GM18507 (cell line): ENCODE measurements around the gene LAMB2.
A peak's percentile ranks its signal among the peaks of the same experiment; 100 is the strongest.

Experiments
- DNase-seq: peaks from one replicate; pipeline ENCODE4 v3.0.0; 2011; ENCODE audit warnings: low read depth; ENCODE audit not compliant: insufficient read length; ENCODE audit errors: extremely low spot score
- FAIRE-seq: peaks from 2 replicates; lab custom pipeline; 2011; peaks lifted over from hg19 to GRCh38; lab: Jason Lieb, UNC

The LAMB2 gene

DNA sequence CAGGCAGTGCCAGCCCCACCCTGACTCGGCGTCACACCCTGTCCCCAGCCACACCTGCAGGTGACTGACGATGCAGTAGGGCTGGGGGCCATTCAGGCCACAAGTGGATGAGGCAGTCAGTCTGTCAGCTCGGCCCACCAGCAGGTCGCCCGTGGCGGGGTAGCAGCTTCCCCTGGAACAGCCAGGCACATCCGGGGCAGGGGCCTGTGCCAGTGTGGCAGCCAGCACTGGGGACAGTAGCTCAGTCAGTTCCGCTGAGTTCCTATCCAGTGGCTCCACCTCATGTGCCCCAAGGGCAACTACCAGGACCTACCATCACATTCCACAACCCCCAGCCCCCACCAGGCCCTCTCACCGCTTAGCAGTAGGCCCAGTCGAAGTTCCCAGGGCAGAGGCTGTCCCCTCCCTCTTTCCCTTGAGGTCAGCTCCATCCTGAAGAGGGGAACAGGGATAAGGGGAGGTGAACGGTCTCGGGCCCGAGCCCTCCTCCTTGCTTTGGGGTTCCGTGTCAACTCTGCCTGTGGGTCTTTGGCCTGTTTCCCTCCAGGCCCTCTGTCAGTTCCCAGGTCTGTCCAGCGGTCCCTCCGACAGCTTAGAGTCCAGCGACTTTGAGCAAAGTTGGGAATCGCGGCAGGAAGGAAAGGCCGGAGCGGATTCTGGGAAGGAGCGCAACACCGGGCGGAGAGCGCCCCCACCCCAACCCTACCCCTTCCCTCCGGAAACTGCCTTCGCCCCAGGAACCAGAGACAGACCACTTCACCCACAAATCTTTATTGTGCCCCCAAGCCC is at the start of gene LAMB2:
Gene LAMB2, minus strand, starts transcription at position 614 of the 789 bp plus-strand sequence. Its CDS starts 183 bp downstream, at position 431.
- FAIRE-seq = no peak
- no peak for DNase-seq

DNA sequence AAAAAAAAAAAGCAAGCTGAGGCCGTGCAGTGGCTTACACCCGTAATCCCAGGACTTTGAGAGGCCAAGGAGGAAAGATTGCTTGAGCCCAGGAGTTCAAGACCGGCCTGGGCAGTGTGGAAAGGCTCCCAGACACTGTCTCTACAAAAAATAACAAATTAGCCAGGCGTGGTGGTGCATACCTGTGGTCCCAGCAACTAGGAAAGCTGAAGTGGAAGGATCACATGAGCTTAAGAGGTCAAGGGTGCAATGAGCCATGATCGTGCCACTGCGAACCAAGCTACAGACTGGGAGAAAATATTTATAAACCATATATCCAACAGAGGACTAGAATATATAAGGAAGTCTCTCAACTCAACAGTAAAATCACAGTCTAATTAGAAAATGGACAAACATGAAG is 48.5 kb upstream of the LAMB2 start:
- DNase-seq (no peak), FAIRE-seq (no peak)

DNA sequence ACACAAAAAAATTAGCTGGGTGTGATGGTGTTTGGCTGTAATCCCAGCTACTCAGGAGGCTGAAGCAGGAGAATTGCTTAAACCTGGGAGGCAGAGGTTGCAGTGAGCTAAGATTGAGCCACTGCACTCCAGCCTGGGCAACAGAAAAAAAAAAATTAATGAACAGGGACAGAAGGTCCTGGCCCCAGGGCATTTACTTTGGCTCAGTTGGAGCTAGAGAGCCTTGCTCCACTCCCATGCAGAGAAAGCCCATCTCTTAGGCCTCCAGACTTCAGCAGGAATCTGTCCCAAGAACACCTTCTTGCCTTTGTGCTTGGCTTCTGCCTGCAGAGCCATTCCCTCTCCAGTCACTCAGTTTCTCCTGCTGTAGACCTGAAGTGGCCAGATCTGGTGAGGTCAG is 47.3 kb upstream of the LAMB2 start:
- DNase-seq = no peak
- no peak for FAIRE-seq

- no peak for DNase-seq
- no peak for FAIRE-seq
Measured at GRCh38 chr3:49177073-49177472, 44.2 kb upstream of the LAMB2 start.

- FAIRE-seq (no peak), DNase-seq (no peak)
Measured at GRCh38 chr3:49175530-49175929, 42.7 kb upstream of the LAMB2 start.

- FAIRE-seq (no peak), DNase-seq (no peak)
Measured at GRCh38 chr3:49174397-49174985, 41.6 kb upstream of the LAMB2 start.

GRCh38 chr3:49173792-49174170 is 40.9 kb upstream of the LAMB2 start:
- FAIRE-seq (no peak), DNase-seq (no peak)

DNA sequence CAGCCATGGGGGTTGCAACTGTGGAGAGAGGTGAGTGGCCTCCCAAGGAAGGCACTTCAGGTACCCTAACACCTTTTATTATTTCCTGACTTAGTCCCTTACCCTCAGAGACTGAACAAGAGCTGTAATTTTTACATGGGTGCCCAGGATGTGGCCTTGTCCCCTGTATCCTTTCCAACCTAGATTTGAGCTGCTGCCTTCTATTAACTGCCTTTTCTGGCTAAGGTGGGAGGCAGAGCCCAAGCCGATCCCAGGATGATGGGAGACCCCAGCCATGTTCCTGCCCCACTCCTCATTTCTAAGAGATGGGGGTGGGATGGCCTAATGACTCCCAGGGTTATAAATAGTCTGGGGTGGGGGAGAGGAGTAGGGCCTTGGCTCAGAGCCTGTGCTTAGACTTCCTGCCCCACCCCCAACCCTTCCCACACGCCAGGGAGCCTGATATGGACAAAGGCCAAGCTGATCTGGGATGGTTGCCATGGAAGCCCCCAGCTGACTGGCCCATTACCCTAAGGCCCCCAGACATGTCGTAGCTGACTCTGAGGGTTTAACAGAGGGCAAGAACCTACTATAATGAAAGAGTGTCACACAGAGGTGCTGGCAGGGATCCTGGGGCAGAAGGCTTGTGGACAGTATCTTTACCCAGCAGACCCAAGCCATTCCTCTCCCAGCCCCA is 40.4 kb upstream of the LAMB2 start:
- no peak for DNase-seq
- no peak for FAIRE-seq

DNA sequence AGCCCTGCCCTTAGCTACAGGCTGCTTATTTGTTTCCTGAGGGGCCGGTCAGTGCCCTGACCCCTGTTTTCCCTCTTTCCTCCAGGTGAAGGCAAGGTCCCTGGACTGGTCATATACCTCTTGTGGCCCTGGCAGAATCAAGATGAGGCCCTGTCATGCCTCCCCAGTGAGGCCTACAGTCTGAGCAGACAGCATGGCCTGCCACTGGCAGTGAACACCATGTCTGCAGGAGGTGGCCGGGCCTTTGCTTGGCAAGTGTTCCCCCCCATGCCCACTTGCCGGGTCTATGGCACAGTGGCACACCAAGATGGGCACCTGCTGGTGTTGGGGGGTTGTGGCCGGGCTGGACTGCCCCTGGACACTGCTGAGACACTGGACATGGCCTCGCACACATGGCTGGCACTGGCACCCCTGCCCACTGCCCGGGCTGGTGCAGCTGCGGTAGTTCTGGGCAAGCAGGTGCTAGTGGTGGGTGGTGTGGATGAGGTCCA is 39.7 kb upstream of the LAMB2 start:
- FAIRE-seq (no peak), DNase-seq (no peak)

DNA sequence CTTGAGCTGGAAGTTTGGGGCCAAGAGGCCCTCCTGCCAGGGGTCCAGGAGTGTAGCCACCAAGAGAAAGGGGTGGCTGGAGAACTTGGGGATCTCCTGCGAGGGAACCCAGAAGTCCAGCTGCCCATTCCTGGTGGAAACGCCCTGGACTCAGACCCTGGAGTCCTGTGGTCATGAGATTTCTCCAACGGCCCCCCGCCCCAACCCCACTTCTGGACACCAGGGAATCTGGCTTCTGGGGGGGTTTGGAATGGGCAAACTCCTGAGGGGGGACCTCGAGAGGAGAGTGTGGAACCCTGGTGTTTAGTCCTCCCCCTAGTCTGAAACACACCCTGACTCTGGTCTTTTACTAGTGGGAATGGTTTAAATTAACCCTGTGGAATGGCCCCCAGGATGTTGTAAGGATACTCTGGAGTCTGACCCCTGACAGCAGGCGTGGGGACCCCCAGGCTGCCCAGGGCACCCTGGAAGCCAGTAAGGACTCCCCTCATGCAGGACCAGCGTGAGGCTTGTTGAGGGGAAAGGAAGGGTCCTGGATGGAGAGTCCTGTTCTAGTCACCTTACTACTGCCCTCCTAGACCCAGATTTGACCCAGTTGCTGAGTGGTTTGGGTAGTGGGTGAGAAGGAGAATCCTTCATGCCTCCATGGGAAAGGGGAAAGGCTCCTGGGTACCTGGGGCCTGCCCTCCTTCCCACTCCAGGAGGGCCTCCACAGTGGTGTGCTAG is 39.1 kb upstream of the LAMB2 start:
- DNase-seq (no peak), FAIRE-seq (no peak)

- peak; percentile 59 for FAIRE-seq
- peak; percentile 72 for DNase-seq
Measured at GRCh38 chr3:49171119-49171774, 38.4 kb upstream of the LAMB2 start, which contains the start of gene KLHDC8B. Gene KLHDC8B (plus strand): TSS chr3:49171598. CDS start chr3:49172770, 1,172 bp downstream.

- no peak for DNase-seq
- no peak for FAIRE-seq
Measured at GRCh38 chr3:49170744-49171118, 37.9 kb upstream of the LAMB2 start.

DNA sequence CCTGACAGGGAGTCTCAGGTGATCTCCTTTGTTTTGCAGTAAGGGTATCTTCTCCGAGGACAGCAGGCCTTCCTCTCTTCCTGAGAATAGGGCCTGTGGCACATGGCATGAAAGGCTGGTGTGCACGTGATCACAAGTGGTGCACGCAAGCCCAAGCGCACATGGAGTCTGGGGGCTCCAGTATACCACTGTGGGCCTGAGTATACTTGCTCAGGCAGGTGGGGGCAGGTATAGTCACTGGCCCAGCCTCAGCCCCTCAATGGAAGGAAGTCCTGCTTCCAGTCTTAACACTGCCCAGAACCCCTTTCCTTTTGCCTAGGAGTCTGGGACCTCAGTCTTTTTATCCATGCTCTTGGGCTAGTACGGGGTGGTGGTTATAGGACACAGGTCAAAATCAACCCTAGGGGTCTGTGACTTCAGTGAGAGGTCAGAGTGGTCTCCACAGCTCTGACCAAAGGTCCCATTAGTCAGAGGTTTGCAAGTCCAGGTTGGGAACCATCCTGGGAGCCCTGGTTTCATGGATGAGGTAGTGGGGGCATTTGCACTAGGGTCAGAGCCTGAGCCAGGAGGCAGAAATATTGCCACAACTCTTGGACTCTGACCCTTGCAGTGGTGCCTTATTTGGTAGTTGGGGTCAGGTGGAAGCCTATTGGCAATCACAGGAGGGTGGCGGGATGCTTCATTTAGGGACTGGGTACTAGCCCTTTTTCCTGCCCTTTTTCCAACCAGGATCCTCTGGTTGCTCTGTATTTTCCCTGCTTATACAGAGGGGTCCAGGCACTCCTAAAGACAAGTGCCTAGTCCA is 34.1 kb upstream of the LAMB2 start:
- no peak for DNase-seq
- no peak for FAIRE-seq

- FAIRE-seq (peak; percentile 93), DNase-seq (peak; percentile 90)
Measured at GRCh38 chr3:49165771-49166751, 33.2 kb upstream of the LAMB2 start, which contains the start of gene CCDC71. Gene CCDC71 (minus strand): TSS chr3:49166331. CDS start chr3:49164208, 2,123 bp downstream.

GRCh38 chr3:49164983-49165720 is 32.3 kb upstream of the LAMB2 start:
- FAIRE-seq (no peak), DNase-seq (no peak)

DNA sequence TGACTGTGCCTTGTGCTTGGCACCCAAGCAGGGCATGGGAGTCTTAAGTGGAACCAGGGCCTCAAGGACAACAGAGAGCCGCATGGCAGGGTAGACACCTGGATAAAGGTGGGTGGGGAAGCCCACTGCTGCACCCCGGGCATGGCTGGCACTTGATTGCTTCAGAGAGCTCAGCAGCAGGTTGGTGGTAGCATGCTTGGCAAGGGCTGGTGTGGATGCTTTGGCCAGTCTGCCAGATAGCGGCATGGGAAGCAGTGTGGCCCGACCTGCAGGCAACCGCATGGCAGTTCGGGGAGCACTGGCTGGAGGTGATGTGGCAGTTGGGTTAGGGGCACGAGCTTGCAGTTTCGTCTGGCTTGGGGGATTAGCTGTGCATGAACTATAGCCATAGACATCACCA is 30.8 kb upstream of the LAMB2 start:
- DNase-seq (no peak), FAIRE-seq (no peak)
